HEK293 (cell line): Measurements from ENCODE around the gene PRKCE.

Experiments used
- CTCF ChIA-PET: fragments of 350-600 bp; formaldehyde crosslinking; extraction: SDS; loops from one replicate; lab custom pipeline; 2021; ENCODE audit warnings: antibody characterized with exemption; lab: Yijun Ruan, JAX
- POLR2A ChIA-PET: fragments of 300-600 bp; formaldehyde crosslinking; extraction: SDS; loops from one replicate; lab custom pipeline; 2020; ENCODE audit warnings: antibody characterized with exemption, inconsistent platforms; lab: Yijun Ruan, JAX
- H3K27ac ChIP-seq: fragments of 200-500 bp; sonication (Bioruptor generic); 2 replicates; pipeline ENCODE4 v1.5.1; 2014; ENCODE audit warnings: low read depth, low read length, control low read depth, inconsistent platforms; ENCODE audit errors: extremely low read depth
- H3K36me3 ChIP-seq, 2 experiments: fragments of 200-500 bp in 1 of 2; sonication (Bioruptor generic) in 1 of 2; 1 replicate in 1 of 2; 2 replicates in 1 of 2; pipeline ENCODE4 v1.5.1; 2014 to 2017; ENCODE audit warnings: inconsistent platforms in 2 of 2, low read length in 2 of 2; ENCODE audit not compliant: control insufficient read depth in 2 of 2, insufficient read depth in 1 of 2
- H3K4me1 ChIP-seq: fragments of 200-500 bp; sonication (Bioruptor generic); 2 replicates; pipeline ENCODE4 v1.5.1; 2014; ENCODE audit warnings: mild to moderate bottlenecking, low read length, inconsistent platforms; ENCODE audit not compliant: control insufficient read depth, insufficient read depth
- H3K4me3 ChIP-seq: 2 replicates; pipeline ENCODE4 v1.5.1; 2011; ENCODE audit warnings: low read depth, mild to moderate bottlenecking, control low read depth, low read length, moderate library complexity
- H3K9me3 ChIP-seq: fragments of 200-500 bp; sonication (Bioruptor generic); 2 replicates; pipeline ENCODE4 v1.5.1; 2014; ENCODE audit warnings: low read depth, low read length, inconsistent platforms; ENCODE audit not compliant: control insufficient read depth, insufficient read depth
- GLI4 ChIP-seq: fragments of 450-650 bp; formaldehyde crosslinking; IDR thresholded peaks from 2 replicates; pipeline ENCODE4 v1.5.1; 2016; ENCODE audit warnings: missing biosample characterization, missing genetic modification characterization
- HIC1 ChIP-seq: fragments of 450-650 bp; formaldehyde crosslinking; IDR thresholded peaks from 2 replicates; pipeline ENCODE4 v1.5.1; 2016; ENCODE audit warnings: missing biosample characterization, missing genetic modification characterization
- OVOL3 ChIP-seq: fragments of 450-650 bp; formaldehyde crosslinking; IDR thresholded peaks from 2 replicates; pipeline ENCODE4 v1.5.1; 2016; ENCODE audit warnings: missing biosample characterization, missing genetic modification characterization
- PRDM10 ChIP-seq: fragments of 450-650 bp; formaldehyde crosslinking; IDR thresholded peaks from 2 replicates; pipeline ENCODE4 v1.5.1; 2016; ENCODE audit warnings: missing biosample characterization, missing genetic modification characterization
- RBAK ChIP-seq: fragments of 450-650 bp; formaldehyde crosslinking; IDR thresholded peaks from 2 replicates; pipeline ENCODE4 v1.5.1; 2016; ENCODE audit warnings: missing biosample characterization, missing genetic modification characterization
- SCRT2 ChIP-seq: fragments of 450-650 bp; formaldehyde crosslinking; IDR thresholded peaks from 2 replicates; pipeline ENCODE4 v1.5.1; 2016; ENCODE audit warnings: missing biosample characterization, missing genetic modification characterization
- YY2 ChIP-seq: fragments of 450-650 bp; formaldehyde crosslinking; IDR thresholded peaks from 2 replicates; pipeline ENCODE4 v1.5.1; 2016; ENCODE audit warnings: missing biosample characterization, missing genetic modification characterization
- ZBTB21 ChIP-seq: fragments of 450-650 bp; formaldehyde crosslinking; IDR thresholded peaks from 2 replicates; pipeline ENCODE4 v1.5.1; 2017; ENCODE audit warnings: missing biosample characterization, missing genetic modification characterization
- ZBTB26 ChIP-seq: fragments of 450-650 bp; formaldehyde crosslinking; optimal IDR thresholded peaks from 2 replicates; pipeline ENCODE3; 2016; ENCODE audit warnings: missing biosample characterization, mild to moderate bottlenecking, missing genetic modification characterization
- ZNF121 ChIP-seq: fragments of 450-650 bp; formaldehyde crosslinking; IDR thresholded peaks from 2 replicates; pipeline ENCODE4 v1.5.1; 2016; ENCODE audit warnings: missing biosample characterization, missing genetic modification characterization
- ZNF341 ChIP-seq: fragments of 450-650 bp; formaldehyde crosslinking; IDR thresholded peaks from 2 replicates; pipeline ENCODE4; 2016; ENCODE audit warnings: low read depth, missing biosample characterization, missing genetic modification characterization
- ZNF362 ChIP-seq: fragments of 450-650 bp; formaldehyde crosslinking; IDR thresholded peaks from 2 replicates; pipeline ENCODE4 v1.5.1; 2016; ENCODE audit warnings: missing biosample characterization, missing genetic modification characterization
- ZNF37A ChIP-seq: fragments of 450-650 bp; IDR thresholded peaks from 2 replicates; pipeline ENCODE4 v1.5.1; 2018; ENCODE audit warnings: missing biosample characterization, missing genetic modification characterization
- ZNF426 ChIP-seq: fragments of 450-650 bp; formaldehyde crosslinking; IDR thresholded peaks from 2 replicates; pipeline ENCODE4 v1.5.1; 2017; ENCODE audit warnings: missing biosample characterization, missing genetic modification characterization, mild to moderate bottlenecking, inconsistent platforms, moderate library complexity
- ZNF548 ChIP-seq: fragments of 450-650 bp; formaldehyde crosslinking; IDR thresholded peaks from 2 replicates; pipeline ENCODE4 v1.5.1; 2016; ENCODE audit warnings: missing biosample characterization, missing genetic modification characterization
- ZNF580 ChIP-seq: fragments of 450-650 bp; formaldehyde crosslinking; IDR thresholded peaks from 2 replicates; pipeline ENCODE4 v1.5.1; 2016; ENCODE audit warnings: missing biosample characterization, missing genetic modification characterization
- ZNF670 ChIP-seq: fragments of 450-650 bp; formaldehyde crosslinking; IDR thresholded peaks from 2 replicates; pipeline ENCODE4 v1.5.1; 2016; ENCODE audit warnings: missing biosample characterization, missing genetic modification characterization, low read depth
- ZXDB ChIP-seq: fragments of 450-650 bp; formaldehyde crosslinking; IDR thresholded peaks from 2 replicates; pipeline ENCODE4 v1.5.1; 2016; ENCODE audit warnings: missing biosample characterization, missing genetic modification characterization
- TF ChIP-seq, protein P1 (sequence below): fragments of 450-650 bp; formaldehyde crosslinking; IDR thresholded peaks from 2 replicates; pipeline ENCODE4 v1.5.1; 2016; ENCODE audit warnings: missing biosample characterization, missing genetic modification characterization
- TF ChIP-seq, protein P2 (sequence below): fragments of 450-650 bp; formaldehyde crosslinking; IDR thresholded peaks from 2 replicates; pipeline ENCODE4 v1.5.1; 2016; ENCODE audit warnings: missing biosample characterization, missing genetic modification characterization, borderline replicate concordance
- TF ChIP-seq, protein P3 (sequence below): fragments of 450-650 bp; formaldehyde crosslinking; IDR thresholded peaks from 2 replicates; pipeline ENCODE4 v1.5.1; 2017; ENCODE audit warnings: missing biosample characterization, missing genetic modification characterization

The PRKCE gene

GRCh38 chr2:46062637-46063412 lies 411.4 kb downstream of the PRKCE start:
- ChIA-PET POLR2A (interaction anchor here (0.8 kb wide), 1 partner anchor 234 kb away, joined by 3 read pairs; the partner anchor contains the start of gene EPAS1), CTCF (interaction anchor here (0.6 to 1.8 kb wide), 57 partner anchors 8 to 1093 kb away, joined by 3 to 25 read pairs (median 4); no protein-coding TSS in a partner anchor)
- no peaks in the 10 kb centered on the region for H3K4me1 ChIP-seq
- no peak overlapping the region for H3K27ac ChIP-seq
- H3K9me3 ChIP-seq = no peaks in the 10 kb centered on the region
- H3K36me3 ChIP-seq = no peaks in the 10 kb centered on the region
- H3K4me3 ChIP-seq = no peak overlapping the region
- TF ChIP-seq ZNF362 (tag by site-specific recombination) (0 out of 2 replicates have a peak, but pooled peaks have one; percentile 49), PRDM10 (tag by site-specific recombination) (no peak), ZXDB (tag by site-specific recombination) (no peak), ZBTB21 (no peak), HIC1 (tag by site-specific recombination) (no peak), ZNF37A (tag by site-specific recombination) (no peak), ZNF580 (tag by site-specific recombination) (no peak), SCRT2 (tag by site-specific recombination) (peak; percentile 80), ZNF548 (tag by site-specific recombination) (no peak), RBAK (tag by site-specific recombination) (no peak), ZBTB26 (tag by site-specific recombination) (no peak), OVOL3 (tag by site-specific recombination) (no peak), YY2 (tag by site-specific recombination) (no peak), ZNF426 (no peak), ZNF341 (tag by site-specific recombination) (peak; percentile 85), ZNF670 (no peak), ZNF121 (tag by site-specific recombination) (no peak), GLI4 (tag by site-specific recombination) (no peak)
- TF ChIP-seq, protein P1, sequence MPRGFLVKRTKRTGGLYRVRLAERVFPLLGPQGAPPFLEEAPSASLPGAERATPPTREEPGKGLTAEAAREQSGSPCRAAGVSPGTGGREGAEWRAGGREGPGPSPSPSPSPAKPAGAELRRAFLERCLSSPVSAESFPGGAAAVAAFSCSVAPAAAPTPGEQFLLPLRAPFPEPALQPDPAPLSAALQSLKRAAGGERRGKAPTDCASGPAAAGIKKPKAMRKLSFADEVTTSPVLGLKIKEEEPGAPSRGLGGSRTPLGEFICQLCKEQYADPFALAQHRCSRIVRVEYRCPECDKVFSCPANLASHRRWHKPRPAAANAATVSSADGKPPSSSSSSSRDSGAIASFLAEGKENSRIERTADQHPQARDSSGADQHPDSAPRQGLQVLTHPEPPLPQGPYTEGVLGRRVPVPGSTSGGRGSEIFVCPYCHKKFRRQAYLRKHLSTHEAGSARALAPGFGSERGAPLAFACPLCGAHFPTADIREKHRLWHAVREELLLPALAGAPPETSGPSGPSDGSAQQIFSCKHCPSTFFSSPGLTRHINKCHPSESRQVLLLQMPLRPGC (tag by site-specific recombination) = no peak
- TF ChIP-seq, protein P2, sequence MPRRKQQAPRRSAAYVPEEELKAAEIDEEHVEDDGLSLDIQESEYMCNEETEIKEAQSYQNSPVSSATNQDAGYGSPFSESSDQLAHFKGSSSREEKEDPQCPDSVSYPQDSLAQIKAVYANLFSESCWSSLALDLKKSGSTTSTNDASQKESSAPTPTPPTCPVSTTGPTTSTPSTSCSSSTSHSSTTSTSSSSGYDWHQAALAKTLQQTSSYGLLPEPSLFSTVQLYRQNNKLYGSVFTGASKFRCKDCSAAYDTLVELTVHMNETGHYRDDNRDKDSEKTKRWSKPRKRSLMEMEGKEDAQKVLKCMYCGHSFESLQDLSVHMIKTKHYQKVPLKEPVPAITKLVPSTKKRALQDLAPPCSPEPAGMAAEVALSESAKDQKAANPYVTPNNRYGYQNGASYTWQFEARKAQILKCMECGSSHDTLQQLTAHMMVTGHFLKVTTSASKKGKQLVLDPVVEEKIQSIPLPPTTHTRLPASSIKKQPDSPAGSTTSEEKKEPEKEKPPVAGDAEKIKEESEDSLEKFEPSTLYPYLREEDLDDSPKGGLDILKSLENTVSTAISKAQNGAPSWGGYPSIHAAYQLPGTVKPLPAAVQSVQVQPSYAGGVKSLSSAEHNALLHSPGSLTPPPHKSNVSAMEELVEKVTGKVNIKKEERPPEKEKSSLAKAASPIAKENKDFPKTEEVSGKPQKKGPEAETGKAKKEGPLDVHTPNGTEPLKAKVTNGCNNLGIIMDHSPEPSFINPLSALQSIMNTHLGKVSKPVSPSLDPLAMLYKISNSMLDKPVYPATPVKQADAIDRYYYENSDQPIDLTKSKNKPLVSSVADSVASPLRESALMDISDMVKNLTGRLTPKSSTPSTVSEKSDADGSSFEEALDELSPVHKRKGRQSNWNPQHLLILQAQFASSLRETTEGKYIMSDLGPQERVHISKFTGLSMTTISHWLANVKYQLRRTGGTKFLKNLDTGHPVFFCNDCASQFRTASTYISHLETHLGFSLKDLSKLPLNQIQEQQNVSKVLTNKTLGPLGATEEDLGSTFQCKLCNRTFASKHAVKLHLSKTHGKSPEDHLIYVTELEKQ = no peak
- TF ChIP-seq, protein P3, sequence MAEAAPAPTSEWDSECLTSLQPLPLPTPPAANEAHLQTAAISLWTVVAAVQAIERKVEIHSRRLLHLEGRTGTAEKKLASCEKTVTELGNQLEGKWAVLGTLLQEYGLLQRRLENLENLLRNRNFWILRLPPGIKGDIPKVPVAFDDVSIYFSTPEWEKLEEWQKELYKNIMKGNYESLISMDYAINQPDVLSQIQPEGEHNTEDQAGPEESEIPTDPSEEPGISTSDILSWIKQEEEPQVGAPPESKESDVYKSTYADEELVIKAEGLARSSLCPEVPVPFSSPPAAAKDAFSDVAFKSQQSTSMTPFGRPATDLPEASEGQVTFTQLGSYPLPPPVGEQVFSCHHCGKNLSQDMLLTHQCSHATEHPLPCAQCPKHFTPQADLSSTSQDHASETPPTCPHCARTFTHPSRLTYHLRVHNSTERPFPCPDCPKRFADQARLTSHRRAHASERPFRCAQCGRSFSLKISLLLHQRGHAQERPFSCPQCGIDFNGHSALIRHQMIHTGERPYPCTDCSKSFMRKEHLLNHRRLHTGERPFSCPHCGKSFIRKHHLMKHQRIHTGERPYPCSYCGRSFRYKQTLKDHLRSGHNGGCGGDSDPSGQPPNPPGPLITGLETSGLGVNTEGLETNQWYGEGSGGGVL (tag by site-specific recombination) = no peak
